Measurements from ENCODE around the gene TREML4. TPM values are rescaled to one million over a fixed set of nuclear protein-coding genes. Genes with fewer than 3 reads are reported as not detected.
A peak's percentile ranks its signal among the peaks of the same experiment; 100 is the strongest.
"Not testable (repeated sequence)": the region's sequence is repeated elsewhere in the genome, so short reads cannot be mapped to it uniquely, and the experiment has no call there.

TREML4 gene
- total and polyA plus RNA-seq, 10 donors = 0.44 to 2.2 TPM; not detected in 8

- Histone ChIP-seq H3K27ac (peak overlapping the region in 2 of 8 donors; percentile 2 to 19), H3K27me3 (replicated peaks in 1 of 7) (peaks cover 0 to 4% (median 0%) of the 10 kb centered on the region in 7 donors), H3K4me1 (peaks cover 0 to 64% (median 21%) of the 10 kb centered on the region in 6 donors), H3K9me3 (peaks cover 0 to 19% (median 13%) of the 10 kb centered on the region in 8 donors), H3K36me3 (peaks cover 0 to 30% (median 2%) of the 10 kb centered on the region in 6 donors), H3K4me3 (no peak overlapping the region)
- intact Hi-C loops (cut with DNase I; ENCODE audit: low total_unique reads) = no loop called here
- DNase-seq = no peak
- 85 to 95% (median 86%) methylated on average over 7 to 8 of the region's 8 CpGs for WGBS, 5 donors
- no peak for TF ChIP-seq POLR2A (IDR thresholded peaks at IDR 0.05)
- no peak for TF ChIP-seq CTCF (IDR thresholded peaks at IDR 0.05 in 8 of 11, conservative IDR thresholded peaks at IDR 0.05 in 3 of 11)
- TF ChIP-seq POLR2AphosphoS5 (IDR thresholded peaks at IDR 0.05) = peak in 1 of 3 donors; percentile 57
Measured at GRCh38 chr6:41187924-41188886, 39.9 kb upstream of the TREML4 start.

DNA sequence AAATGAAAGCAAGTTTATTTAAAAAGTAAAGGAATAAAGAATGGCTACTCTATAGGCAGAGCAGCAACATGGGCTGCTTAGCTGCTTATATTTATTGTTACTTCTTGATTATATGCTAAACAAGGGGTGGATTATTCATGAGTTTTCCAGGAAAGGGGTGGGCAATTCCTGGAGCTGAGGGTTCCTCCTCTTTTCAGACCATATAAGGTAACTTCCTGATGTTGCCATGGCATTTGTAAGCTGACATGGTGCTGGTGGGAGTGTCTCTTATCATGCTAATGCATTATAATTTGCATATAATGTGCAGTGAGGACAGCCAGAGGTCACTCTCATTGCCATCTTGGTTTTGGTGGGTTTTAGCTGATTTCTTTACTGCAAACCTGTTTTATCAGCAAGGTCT is 39.1 kb upstream of the TREML4 start:
- peaks cover 0 to 38% (median 2%) of the 10 kb centered on the region in 6 donors for H3K36me3 ChIP-seq
- H3K4me3 ChIP-seq; DNase-seq; intact Hi-C loops (cut with DNase I; ENCODE audit: low total_unique reads); H3K27me3 ChIP-seq (replicated peaks in 1 of 7): not testable (repeated sequence)
- H3K9me3 ChIP-seq = peaks cover 0 to 19% (median 13%) of the 10 kb centered on the region in 8 donors
- peaks cover 0 to 59% (median 19%) of the 10 kb centered on the region in 6 donors for H3K4me1 ChIP-seq
- H3K27ac ChIP-seq = peak overlapping the region in 2 of 8 donors; percentile 2 to 19

DNA sequence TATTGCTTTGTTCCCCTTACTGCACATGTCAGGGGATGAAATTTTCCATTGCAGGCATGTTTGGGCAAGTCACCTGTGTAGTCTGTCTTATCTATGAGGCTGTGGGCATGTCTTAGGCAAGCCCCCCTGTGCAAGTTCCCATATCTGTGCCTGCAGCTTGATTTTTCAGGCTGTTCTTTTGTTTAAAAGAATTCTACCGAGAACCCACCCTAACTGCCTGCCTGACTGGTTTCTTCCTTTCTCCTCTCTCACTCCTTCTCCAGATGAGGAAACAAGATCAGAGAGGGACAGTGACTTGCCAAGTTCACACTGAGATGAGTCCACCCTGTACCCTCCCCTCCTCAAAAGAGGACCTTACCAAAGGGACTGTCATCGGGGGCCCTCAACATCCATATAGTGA is 38.2 kb upstream of the TREML4 start:
- TF ChIP-seq CTCF (IDR thresholded peaks at IDR 0.05 in 8 of 11, conservative IDR thresholded peaks at IDR 0.05 in 3 of 11) (no peak), POLR2A (IDR thresholded peaks at IDR 0.05) (no peak)
- intact Hi-C loops (cut with DNase I; ENCODE audit: low total_unique reads) = no loop called here
- no peak for DNase-seq
- 96 to 98% (median 98%) methylated on average over 2 of the region's 2 CpGs for WGBS, 5 donors
- peaks cover 0 to 19% (median 13%) of the 10 kb centered on the region in 8 donors for H3K9me3 ChIP-seq
- H3K27me3 ChIP-seq (replicated peaks in 1 of 7) = peaks cover 0 to 4% (median 0%) of the 10 kb centered on the region in 7 donors
- H3K4me3 ChIP-seq = no peak overlapping the region
- H3K4me1 ChIP-seq = peaks cover 0 to 61% (median 19%) of the 10 kb centered on the region in 6 donors
- H3K36me3 ChIP-seq = peaks cover 0 to 48% (median 5%) of the 10 kb centered on the region in 6 donors
- H3K27ac ChIP-seq = peak overlapping the region in 1 of 8 donors; percentile 37

GRCh38 chr6:41190791-41191190 is 37.4 kb upstream of the TREML4 start:
- H3K4me3 ChIP-seq = no peak overlapping the region
- H3K27ac ChIP-seq = peak overlapping the region in 1 of 8 donors; percentile 37
- peaks cover 0 to 61% (median 11%) of the 10 kb centered on the region in 6 donors for H3K4me1 ChIP-seq
- peaks cover 0 to 55% (median 5%) of the 10 kb centered on the region in 6 donors for H3K36me3 ChIP-seq
- peaks cover 0 to 19% (median 13%) of the 10 kb centered on the region in 8 donors for H3K9me3 ChIP-seq
- intact Hi-C loops (cut with DNase I; ENCODE audit: low total_unique reads) = no loop called here
- TF ChIP-seq POLR2AphosphoS5 (IDR thresholded peaks at IDR 0.05) (no peak), CTCF (IDR thresholded peaks at IDR 0.05 in 8 of 11, conservative IDR thresholded peaks at IDR 0.05 in 3 of 11) (no peak), POLR2A (IDR thresholded peaks at IDR 0.05) (no peak)
- no peak for DNase-seq
- 78 to 90% (median 86%) methylated on average over 3 of the region's 3 CpGs for WGBS, 5 donors
- peaks cover 0 to 4% (median 0%) of the 10 kb centered on the region in 7 donors for H3K27me3 ChIP-seq (replicated peaks in 1 of 7)
